GM12878 (cell line): ENCODE measurements around the gene RALGAPA2. TPM values are rescaled to one million over a fixed set of nuclear protein-coding genes. Genes with fewer than 3 reads are reported as not detected.

Source experiments
- BRCA1 ChIP-seq: IDR thresholded peaks from 2 replicates; pipeline ENCODE4 v1.6.1; 2011; ENCODE audit warnings: low read depth, low read length, improper control_type of control experiment
- EED ChIP-seq: sonication (generic); IDR thresholded peaks from 2 replicates; pipeline ENCODE4 v1.6.1; 2016; ENCODE audit warnings: antibody characterized with exemption, low read depth
- GABPA ChIP-seq: IDR thresholded peaks from 2 replicates; pipeline ENCODE4 v1.6.1; 2014; ENCODE audit warnings: antibody characterized with exemption, low read depth, mild to moderate bottlenecking, inconsistent platforms
- KAT2A ChIP-seq: conservative IDR thresholded peaks from 2 replicates; pipeline ENCODE4 v1.6.1; 2011; ENCODE audit warnings: low read depth, low read length; ENCODE audit not compliant: control insufficient read depth
- MTA3 ChIP-seq: IDR thresholded peaks from 2 replicates; pipeline ENCODE4 v1.6.1; 2012; ENCODE audit warnings: low read length, inconsistent platforms, borderline replicate concordance
- PAX5 ChIP-seq: IDR thresholded peaks from 2 replicates; pipeline ENCODE4 v1.6.1; 2011; ENCODE audit warnings: low read depth, low read length, borderline replicate concordance
- PML ChIP-seq: IDR thresholded peaks from 2 replicates; pipeline ENCODE4 v1.6.1; 2012; ENCODE audit warnings: low read length, inconsistent platforms
- RBBP5 ChIP-seq: fragments of 200-600 bp; sonication (generic); conservative IDR thresholded peaks from 2 replicates; pipeline ENCODE4 v1.6.1; 2016
- SRF ChIP-seq, 2 experiments: IDR thresholded peaks; 2 replicates each; pipeline ENCODE4 v1.6.1; 2011; ENCODE audit warnings: low read depth in 2 of 2, low read length in 2 of 2, mild to moderate bottlenecking in 1 of 2, moderate library complexity in 1 of 2
- TCF12 ChIP-seq: IDR thresholded peaks from 2 replicates; pipeline ENCODE4 v1.6.1; 2011; ENCODE audit warnings: low read depth, mild to moderate bottlenecking, low read length
- polyA plus RNA-seq, 11 experiments: library from polyadenylated mRNA; depleted of rRNA in 4 of 11; unstranded in 6 of 11; stranded (reverse) in 5 of 11; fragments of >200 nt; fragmentation: Nextera tagmentation in 4 of 11; fragmentation: Illumina TruSeq in 1 of 11; extraction: Ambion mirVana in 4 of 11; extraction: Trizol in 1 of 11; gene quantifications; 1 replicate in 1 of 11; 2 replicates in 10 of 11; pipeline versions ENCODE4 v1.2.1 to v1.2.3, GENCODE V29; 2011 to 2016; ENCODE audit warnings: inconsistent platforms in 2 of 11, missing spikeins in 2 of 11, low read depth in 1 of 11
- total RNA-seq, 4 experiments: library from RNA; depleted of rRNA in 3 of 4; stranded (reverse); fragments of >200 nt in 3 of 4; fragmentation: Illumina TruSeq in 1 of 4; extraction: Trizol in 1 of 4; gene quantifications; 2 replicates each; pipeline versions ENCODE4 v1.2.1 to v1.2.3, GENCODE V29; 2013 to 2021
- TF ChIP-seq, protein P1 (sequence below): fragments of 450-650 bp; IDR thresholded peaks from 2 replicates; pipeline ENCODE4 v1.6.1; 2017; ENCODE audit warnings: mild to moderate bottlenecking, moderate library complexity

The RALGAPA2 gene
- total and polyA plus RNA-seq, 10 of the 15 experiments (the other 5 are each of a cell fraction or from before 2014, with no cell fraction given), result 2.9 to 29.4 (median 19.6) TPM

DNA sequence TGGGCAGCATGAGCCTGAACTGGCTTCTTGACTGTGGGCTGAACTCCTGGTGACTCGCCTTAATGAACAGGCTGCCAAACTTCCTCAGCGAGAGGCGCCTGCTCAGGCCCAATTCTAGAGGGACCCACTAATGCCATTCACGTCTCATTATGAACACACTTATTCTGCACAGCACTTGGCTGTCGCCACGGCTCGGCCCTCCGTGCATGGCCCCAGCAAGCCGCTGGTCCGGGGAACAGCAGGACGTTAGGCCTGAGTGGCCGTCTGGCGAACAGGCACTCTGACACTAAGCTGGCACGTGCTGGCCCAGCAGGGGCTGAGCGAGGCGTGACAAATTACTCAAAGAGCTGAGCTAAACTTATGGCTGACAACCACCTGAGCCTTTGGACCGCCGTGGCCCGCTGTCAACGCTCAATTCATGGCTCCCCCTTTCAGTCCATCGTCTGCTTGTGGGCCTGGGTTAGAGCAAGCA, 298.6 kb downstream of the RALGAPA2 start (continued):
- TF ChIP-seq SRF (IDR thresholded peaks at IDR 0.05; ENCODE audit: low read depth in 2 of 2, low read length in 2 of 2) (no peak), GABPA (no peak), MTA3 (no peak), KAT2A (no peak), TCF12 (no peak), EED (no peak), PML (no peak), RBBP5 (no peak), BRCA1 (no peak), PAX5 (no peak)
- TF ChIP-seq, protein P1, sequence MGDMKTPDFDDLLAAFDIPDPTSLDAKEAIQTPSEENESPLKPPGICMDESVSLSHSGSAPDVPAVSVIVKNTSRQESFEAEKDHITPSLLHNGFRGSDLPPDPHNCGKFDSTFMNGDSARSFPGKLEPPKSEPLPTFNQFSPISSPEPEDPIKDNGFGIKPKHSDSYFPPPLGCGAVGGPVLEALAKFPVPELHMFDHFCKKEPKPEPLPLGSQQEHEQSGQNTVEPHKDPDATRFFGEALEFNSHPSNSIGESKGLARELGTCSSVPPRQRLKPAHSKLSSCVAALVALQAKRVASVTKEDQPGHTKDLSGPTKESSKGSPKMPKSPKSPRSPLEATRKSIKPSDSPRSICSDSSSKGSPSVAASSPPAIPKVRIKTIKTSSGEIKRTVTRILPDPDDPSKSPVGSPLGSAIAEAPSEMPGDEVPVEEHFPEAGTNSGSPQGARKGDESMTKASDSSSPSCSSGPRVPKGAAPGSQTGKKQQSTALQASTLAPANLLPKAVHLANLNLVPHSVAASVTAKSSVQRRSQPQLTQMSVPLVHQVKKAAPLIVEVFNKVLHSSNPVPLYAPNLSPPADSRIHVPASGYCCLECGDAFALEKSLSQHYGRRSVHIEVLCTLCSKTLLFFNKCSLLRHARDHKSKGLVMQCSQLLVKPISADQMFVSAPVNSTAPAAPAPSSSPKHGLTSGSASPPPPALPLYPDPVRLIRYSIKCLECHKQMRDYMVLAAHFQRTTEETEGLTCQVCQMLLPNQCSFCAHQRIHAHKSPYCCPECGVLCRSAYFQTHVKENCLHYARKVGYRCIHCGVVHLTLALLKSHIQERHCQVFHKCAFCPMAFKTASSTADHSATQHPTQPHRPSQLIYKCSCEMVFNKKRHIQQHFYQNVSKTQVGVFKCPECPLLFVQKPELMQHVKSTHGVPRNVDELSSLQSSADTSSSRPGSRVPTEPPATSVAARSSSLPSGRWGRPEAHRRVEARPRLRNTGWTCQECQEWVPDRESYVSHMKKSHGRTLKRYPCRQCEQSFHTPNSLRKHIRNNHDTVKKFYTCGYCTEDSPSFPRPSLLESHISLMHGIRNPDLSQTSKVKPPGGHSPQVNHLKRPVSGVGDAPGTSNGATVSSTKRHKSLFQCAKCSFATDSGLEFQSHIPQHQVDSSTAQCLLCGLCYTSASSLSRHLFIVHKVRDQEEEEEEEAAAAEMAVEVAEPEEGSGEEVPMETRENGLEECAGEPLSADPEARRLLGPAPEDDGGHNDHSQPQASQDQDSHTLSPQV, result no peak
